HCT116 (cell line): ENCODE data around the gene NRP1. TPM values are rescaled to one million over a fixed set of nuclear protein-coding genes. Genes with fewer than 3 reads are reported as not detected.

Experiments
- ATAC-seq: fragments of 200-7000 bp; cut with Tn5 transposase; 2 replicates; pipeline ENCODE4 v1.9.1; 2020; ENCODE audit warnings: mild to moderate bottlenecking, moderate library complexity
- BruUV-seq: library from RNA; stranded (reverse); fragments of 400-500 nt; replicated peaks from 2 replicates; lab custom pipeline; 2021; lab: Mats Ljungman, UMichigan
- CTCF ChIA-PET: fragments of 300-600 bp; sonication (Branson Sonifier 250); formaldehyde crosslinking; loops from one replicate; lab custom pipeline; 2021; ENCODE audit warnings: antibody characterized with exemption; lab: Charles Lee
- POLR2A ChIA-PET: fragments of 300-600, 350-600 bp; sonication (Branson Sonifier 250); formaldehyde crosslinking; loops from one replicate; lab custom pipeline; 2021; ENCODE audit warnings: antibody characterized with exemption; lab: Charles Lee
- RAD21 ChIA-PET, 2 experiments: fragments of 300-600 bp; sonication (Branson Sonifier 250); formaldehyde crosslinking; loops; one replicate each; lab custom pipeline; 2023; ENCODE audit warnings: low total read pairs in 2 of 2; ENCODE audit not compliant: uncharacterized antibody in 2 of 2, unreplicated experiment in 2 of 2, low non-redundant PET in 1 of 2; lab: Charles Lee
- DNase-seq: peaks from one replicate; pipeline ENCODE4 v3.0.0-alpha.2; 2010; ENCODE audit warnings: low read depth, low spot score
- H2AFZ ChIP-seq: fragments of 200-600 bp; shearing (Covaris generic), sonication (generic); 2 replicates; pipeline ENCODE4 v1.6.1; 2017; ENCODE audit warnings: low read depth, mixed run types, mixed read lengths, antibody characterized with exemption, low read length; ENCODE audit not compliant: poor library complexity, severe bottlenecking
- H3K27ac ChIP-seq: 2 replicates; pipeline ENCODE4 v1.5.1; 2012; ENCODE audit warnings: low read depth, low read length
- H3K27me3 ChIP-seq: fragments of 200-600 bp; sonication (generic); 2 replicates; pipeline ENCODE4 v1.6.1; 2016; ENCODE audit warnings: mixed run types, low read length, mixed read lengths; ENCODE audit not compliant: insufficient read depth
- H3K36me3 ChIP-seq, 2 experiments: fragments of 200-500 bp in 1 of 2; fragments of 200-600 bp in 1 of 2; sonication (Bioruptor generic) in 1 of 2; sonication (generic) in 1 of 2; 2 replicates each; pipeline versions ENCODE4 v1.5.1 to v1.6.1; 2014 to 2016; ENCODE audit warnings: low read length in 2 of 2, inconsistent platforms in 1 of 2, mixed read lengths in 1 of 2, mixed run types in 1 of 2; ENCODE audit not compliant: insufficient read depth in 2 of 2, control insufficient read depth in 1 of 2
- H3K4me1 ChIP-seq, 2 experiments: fragments of 200-600 bp in 1 of 2; sonication (generic) in 1 of 2; 2 replicates each; pipeline versions ENCODE4 v1.5.1 to v1.6.1; 2012 to 2017; ENCODE audit warnings: low read length in 2 of 2, inconsistent platforms in 1 of 2, mild to moderate bottlenecking in 1 of 2, mixed read lengths in 1 of 2, mixed run types in 1 of 2, moderate library complexity in 1 of 2; ENCODE audit not compliant: insufficient read depth in 2 of 2, control insufficient read depth in 1 of 2
- H3K4me2 ChIP-seq: fragments of 200-600 bp; sonication (generic); 2 replicates; pipeline ENCODE4 v1.6.1; 2017; ENCODE audit warnings: mixed run types, low read length, mixed read lengths
- H3K4me3 ChIP-seq, 2 experiments: fragments of 200-600 bp in 1 of 2; sonication (generic) in 1 of 2; replicated peaks in 1 of 2; 2 replicates each; pipeline ENCODE4 v1.5.1; 2011 to 2016; ENCODE audit warnings: low read length in 2 of 2, control low read depth in 1 of 2, low read depth in 1 of 2, mild to moderate bottlenecking in 1 of 2, mixed read lengths in 1 of 2, mixed run types in 1 of 2
- H3K79me2 ChIP-seq: fragments of 200-600 bp; sonication (generic); 2 replicates; pipeline ENCODE4 v1.6.1; 2017; ENCODE audit warnings: mild to moderate bottlenecking, mixed run types, low read length, moderate library complexity, mixed read lengths; ENCODE audit not compliant: insufficient read depth
- H3K9ac ChIP-seq: fragments of 200-600 bp; sonication (generic); 2 replicates; pipeline ENCODE4 v1.6.1; 2016; ENCODE audit warnings: low read length, mixed read lengths
- H3K9me2 ChIP-seq: fragments of 200-600 bp; sonication (generic), shearing (Covaris generic); 2 replicates; pipeline ENCODE4 v1.6.1; 2017; ENCODE audit warnings: mixed run types, mild to moderate bottlenecking, moderate library complexity; ENCODE audit not compliant: insufficient read depth
- H3K9me3 ChIP-seq, 2 experiments: fragments of 200-500 bp in 1 of 2; fragments of 200-600 bp in 1 of 2; sonication (Bioruptor generic) in 1 of 2; sonication (generic) in 1 of 2; 2 replicates each; pipeline ENCODE4 v1.6.1; 2014 to 2017; ENCODE audit warnings: low read length in 2 of 2, mixed read lengths in 2 of 2, inconsistent platforms in 1 of 2, low read depth in 1 of 2, mild to moderate bottlenecking in 1 of 2, mixed run types in 1 of 2, moderate library complexity in 1 of 2; ENCODE audit not compliant: control insufficient read depth in 1 of 2, insufficient read depth in 1 of 2
- H4K20me1 ChIP-seq: fragments of 200-600 bp; sonication (generic), shearing (Covaris generic); 2 replicates; pipeline ENCODE4 v1.6.1; 2017; ENCODE audit warnings: mixed run types, mild to moderate bottlenecking, moderate library complexity; ENCODE audit not compliant: insufficient read depth
- CBX3 ChIP-seq: IDR thresholded peaks from 2 replicates; pipeline ENCODE4 v1.6.1; 2012; ENCODE audit warnings: low read depth
- CEBPB ChIP-seq: IDR thresholded peaks from 2 replicates; pipeline ENCODE4 v1.6.1; 2012; ENCODE audit warnings: low read depth
- ELF1 ChIP-seq: IDR thresholded peaks from 2 replicates; pipeline ENCODE4 v1.6.1; 2012; ENCODE audit warnings: low read depth, borderline replicate concordance
- EZH2 ChIP-seq: fragments of 200-600 bp; sonication (generic); IDR thresholded peaks from 2 replicates; pipeline ENCODE4 v1.6.1; 2017; ENCODE audit warnings: antibody characterized with exemption, mixed run types
- EZH2phosphoT487 ChIP-seq: fragments of 200-600 bp; IDR thresholded peaks from 2 replicates; pipeline ENCODE4 v1.6.1; 2018; ENCODE audit warnings: antibody characterized with exemption, borderline replicate concordance
- POLR2A ChIP-seq: IDR thresholded peaks from 2 replicates; pipeline ENCODE4 v1.7.0; 2011; ENCODE audit warnings: borderline replicate concordance; ENCODE audit not compliant: insufficient read depth, insufficient read length; ENCODE audit errors: extremely low read depth
- POLR2AphosphoS5 ChIP-seq: IDR thresholded peaks from 2 replicates; pipeline ENCODE4 v1.6.1; 2011; ENCODE audit warnings: mild to moderate bottlenecking, low read depth, low read length, moderate library complexity
- RAD21 ChIP-seq: IDR thresholded peaks from 2 replicates; pipeline ENCODE4 v1.6.1; 2012; ENCODE audit warnings: low read depth, mild to moderate bottlenecking
- SIN3A ChIP-seq: IDR thresholded peaks from 2 replicates; pipeline ENCODE4 v1.6.1; 2012; ENCODE audit warnings: low read depth
- SP1 ChIP-seq: IDR thresholded peaks from 2 replicates; pipeline ENCODE4 v1.6.1; 2012; ENCODE audit warnings: low read depth
- SRF ChIP-seq: IDR thresholded peaks from 2 replicates; pipeline ENCODE4 v1.6.1; 2012; ENCODE audit warnings: low read depth
- TCF7L2 ChIP-seq: IDR thresholded peaks from 2 replicates; pipeline ENCODE4 v1.7.0; 2011; ENCODE audit warnings: borderline replicate concordance, inconsistent platforms; ENCODE audit not compliant: insufficient read depth, insufficient read length; ENCODE audit errors: extremely low read depth
- YY1 ChIP-seq: IDR thresholded peaks from 2 replicates; pipeline ENCODE4 v1.6.1; 2011; ENCODE audit warnings: low read length, low read depth, moderate library complexity, mild to moderate bottlenecking; ENCODE audit not compliant: insufficient replicate concordance; ENCODE audit errors: extremely low read depth
- intact Hi-C: fragments of 100-400 bp; cut with micrococcal nuclease; formaldehyde crosslinking; loops from 2 replicates; pipeline ENCODE4 v1.10.0; 2022
- total RNA-seq: library from RNA; stranded (reverse); gene quantifications from one replicate; pipeline ENCODE4 v1.2.1, GENCODE V29; 2021; ENCODE audit not compliant: unreplicated experiment
- TF ChIP-seq, protein P1 (sequence below), 3 experiments: fragments of 200-600 bp in 1 of 3; sonication (generic) in 1 of 3; IDR thresholded peaks in 2 of 3; conservative IDR thresholded peaks in 1 of 3; 2 replicates each; pipeline ENCODE4 v1.5.1; 2012 to 2017; ENCODE audit warnings: low read depth in 2 of 3, low read length in 2 of 3, antibody characterized with exemption in 1 of 3, borderline replicate concordance in 1 of 3, control low read depth in 1 of 3, mild to moderate bottlenecking in 1 of 3, mixed read lengths in 1 of 3, mixed run types in 1 of 3, moderate library complexity in 1 of 3; ENCODE audit not compliant: insufficient read depth in 1 of 3
- TF ChIP-seq, protein P2 (sequence below): IDR thresholded peaks from 2 replicates; pipeline ENCODE4 v1.6.1; 2011; ENCODE audit warnings: mild to moderate bottlenecking, low read length, moderate library complexity; ENCODE audit not compliant: insufficient replicate concordance; ENCODE audit errors: extremely low read depth
- TF ChIP-seq, protein P3 (sequence below): IDR thresholded peaks from 2 replicates; pipeline ENCODE4 v1.6.1; 2012
- TF ChIP-seq, protein P4 (sequence below): IDR thresholded peaks from 2 replicates; pipeline ENCODE4 v1.6.1; 2012; ENCODE audit warnings: low read depth

The NRP1 gene
- total RNA-seq, 1 experiment from 2014 or later: 3.8 TPM

DNA sequence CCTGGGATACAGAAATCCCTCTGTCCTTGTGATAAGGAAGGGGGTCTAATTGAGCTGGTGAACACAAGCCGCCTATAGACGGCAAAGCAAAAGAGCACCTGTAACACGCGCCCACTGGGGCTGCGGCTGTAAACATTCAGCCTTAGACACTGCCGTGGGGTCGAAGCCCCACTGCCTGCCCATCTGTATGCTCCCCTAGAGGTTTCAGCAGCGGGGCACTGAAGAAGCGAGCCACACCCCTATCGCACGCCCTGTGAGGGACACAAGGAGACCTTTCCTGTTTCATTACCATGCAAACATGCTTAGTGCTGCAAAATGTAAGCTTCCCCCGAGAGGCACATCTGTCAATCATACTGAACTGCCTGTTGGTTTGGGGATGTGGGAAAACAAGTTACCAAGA lies 82.1 kb downstream of the NRP1 start:
- Histone ChIP-seq H3K9me2 (no peaks in the 10 kb centered on the region), H2AFZ (no peak overlapping the region), H3K4me3 (no peak overlapping the region), H3K27ac (no peak overlapping the region), H3K9me3 (no peaks in the 10 kb centered on the region), H4K20me1 (no peaks in the 10 kb centered on the region), H3K4me1 (peaks cover 0 to 12% of the 10 kb centered on the region in 2 experiments; a peak in 2 of 4 replicates), H3K27me3 (no peaks in the 10 kb centered on the region), H3K79me2 (no peaks in the 10 kb centered on the region), H3K36me3 (no peaks in the 10 kb centered on the region), H3K9ac (no peak overlapping the region), H3K4me2 (no peak overlapping the region)
- intact Hi-C loops: no loop called here
- ChIA-PET POLR2A (no interaction called here), RAD21 (no interaction called here), CTCF (no interaction called here)
- ATAC-seq (no peak), DNase-seq (no peak)
- TF ChIP-seq TCF7L2: no peak
- TF ChIP-seq CEBPB: no peak
- no peak for TF ChIP-seq POLR2A
- TF ChIP-seq, protein P1, sequence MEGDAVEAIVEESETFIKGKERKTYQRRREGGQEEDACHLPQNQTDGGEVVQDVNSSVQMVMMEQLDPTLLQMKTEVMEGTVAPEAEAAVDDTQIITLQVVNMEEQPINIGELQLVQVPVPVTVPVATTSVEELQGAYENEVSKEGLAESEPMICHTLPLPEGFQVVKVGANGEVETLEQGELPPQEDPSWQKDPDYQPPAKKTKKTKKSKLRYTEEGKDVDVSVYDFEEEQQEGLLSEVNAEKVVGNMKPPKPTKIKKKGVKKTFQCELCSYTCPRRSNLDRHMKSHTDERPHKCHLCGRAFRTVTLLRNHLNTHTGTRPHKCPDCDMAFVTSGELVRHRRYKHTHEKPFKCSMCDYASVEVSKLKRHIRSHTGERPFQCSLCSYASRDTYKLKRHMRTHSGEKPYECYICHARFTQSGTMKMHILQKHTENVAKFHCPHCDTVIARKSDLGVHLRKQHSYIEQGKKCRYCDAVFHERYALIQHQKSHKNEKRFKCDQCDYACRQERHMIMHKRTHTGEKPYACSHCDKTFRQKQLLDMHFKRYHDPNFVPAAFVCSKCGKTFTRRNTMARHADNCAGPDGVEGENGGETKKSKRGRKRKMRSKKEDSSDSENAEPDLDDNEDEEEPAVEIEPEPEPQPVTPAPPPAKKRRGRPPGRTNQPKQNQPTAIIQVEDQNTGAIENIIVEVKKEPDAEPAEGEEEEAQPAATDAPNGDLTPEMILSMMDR (IDR thresholded peaks at IDR 0.05 in 2 of 3, conservative IDR thresholded peaks at IDR 0.05 in 1 of 3; ENCODE audit: borderline replicate concordance in 1 of 3, insufficient read depth in 1 of 3, low read depth in 2 of 3, low read length in 2 of 3): no peak
- TF ChIP-seq, protein P2, sequence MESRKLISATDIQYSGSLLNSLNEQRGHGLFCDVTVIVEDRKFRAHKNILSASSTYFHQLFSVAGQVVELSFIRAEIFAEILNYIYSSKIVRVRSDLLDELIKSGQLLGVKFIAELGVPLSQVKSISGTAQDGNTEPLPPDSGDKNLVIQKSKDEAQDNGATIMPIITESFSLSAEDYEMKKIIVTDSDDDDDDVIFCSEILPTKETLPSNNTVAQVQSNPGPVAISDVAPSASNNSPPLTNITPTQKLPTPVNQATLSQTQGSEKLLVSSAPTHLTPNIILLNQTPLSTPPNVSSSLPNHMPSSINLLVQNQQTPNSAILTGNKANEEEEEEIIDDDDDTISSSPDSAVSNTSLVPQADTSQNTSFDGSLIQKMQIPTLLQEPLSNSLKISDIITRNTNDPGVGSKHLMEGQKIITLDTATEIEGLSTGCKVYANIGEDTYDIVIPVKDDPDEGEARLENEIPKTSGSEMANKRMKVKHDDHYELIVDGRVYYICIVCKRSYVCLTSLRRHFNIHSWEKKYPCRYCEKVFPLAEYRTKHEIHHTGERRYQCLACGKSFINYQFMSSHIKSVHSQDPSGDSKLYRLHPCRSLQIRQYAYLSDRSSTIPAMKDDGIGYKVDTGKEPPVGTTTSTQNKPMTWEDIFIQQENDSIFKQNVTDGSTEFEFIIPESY: no peak
- TF ChIP-seq ELF1: no peak
- no peak for TF ChIP-seq CBX3
- no peak for TF ChIP-seq SP1
- TF ChIP-seq RAD21: no peak
- TF ChIP-seq SRF: no peak
- TF ChIP-seq POLR2AphosphoS5: no peak
- no peak for TF ChIP-seq SIN3A
- TF ChIP-seq EZH2: no peak
- TF ChIP-seq, protein P3, sequence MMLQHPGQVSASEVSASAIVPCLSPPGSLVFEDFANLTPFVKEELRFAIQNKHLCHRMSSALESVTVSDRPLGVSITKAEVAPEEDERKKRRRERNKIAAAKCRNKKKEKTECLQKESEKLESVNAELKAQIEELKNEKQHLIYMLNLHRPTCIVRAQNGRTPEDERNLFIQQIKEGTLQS: no peak
- no peak for TF ChIP-seq YY1
- no peak for TF ChIP-seq EZH2phosphoT487
- TF ChIP-seq, protein P4, sequence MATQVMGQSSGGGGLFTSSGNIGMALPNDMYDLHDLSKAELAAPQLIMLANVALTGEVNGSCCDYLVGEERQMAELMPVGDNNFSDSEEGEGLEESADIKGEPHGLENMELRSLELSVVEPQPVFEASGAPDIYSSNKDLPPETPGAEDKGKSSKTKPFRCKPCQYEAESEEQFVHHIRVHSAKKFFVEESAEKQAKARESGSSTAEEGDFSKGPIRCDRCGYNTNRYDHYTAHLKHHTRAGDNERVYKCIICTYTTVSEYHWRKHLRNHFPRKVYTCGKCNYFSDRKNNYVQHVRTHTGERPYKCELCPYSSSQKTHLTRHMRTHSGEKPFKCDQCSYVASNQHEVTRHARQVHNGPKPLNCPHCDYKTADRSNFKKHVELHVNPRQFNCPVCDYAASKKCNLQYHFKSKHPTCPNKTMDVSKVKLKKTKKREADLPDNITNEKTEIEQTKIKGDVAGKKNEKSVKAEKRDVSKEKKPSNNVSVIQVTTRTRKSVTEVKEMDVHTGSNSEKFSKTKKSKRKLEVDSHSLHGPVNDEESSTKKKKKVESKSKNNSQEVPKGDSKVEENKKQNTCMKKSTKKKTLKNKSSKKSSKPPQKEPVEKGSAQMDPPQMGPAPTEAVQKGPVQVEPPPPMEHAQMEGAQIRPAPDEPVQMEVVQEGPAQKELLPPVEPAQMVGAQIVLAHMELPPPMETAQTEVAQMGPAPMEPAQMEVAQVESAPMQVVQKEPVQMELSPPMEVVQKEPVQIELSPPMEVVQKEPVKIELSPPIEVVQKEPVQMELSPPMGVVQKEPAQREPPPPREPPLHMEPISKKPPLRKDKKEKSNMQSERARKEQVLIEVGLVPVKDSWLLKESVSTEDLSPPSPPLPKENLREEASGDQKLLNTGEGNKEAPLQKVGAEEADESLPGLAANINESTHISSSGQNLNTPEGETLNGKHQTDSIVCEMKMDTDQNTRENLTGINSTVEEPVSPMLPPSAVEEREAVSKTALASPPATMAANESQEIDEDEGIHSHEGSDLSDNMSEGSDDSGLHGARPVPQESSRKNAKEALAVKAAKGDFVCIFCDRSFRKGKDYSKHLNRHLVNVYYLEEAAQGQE: no peak
- BruUV-seq: no TSS peak
